MV-4-11 (cell line): ENCODE measurements around the gene CARM1.
A peak's percentile ranks its signal among the peaks of the same experiment; 100 is the strongest.
"Not testable (repeated sequence)": the region's sequence is repeated elsewhere in the genome, so short reads cannot be mapped to it uniquely, and the experiment has no call there.

Experiments
- DNase-seq: peaks from one replicate; lab custom pipeline; 2025; lab: John Stamatoyannopoulos, UW

CARM1 gene

GRCh38 chr19:10928563-10929401 is 57.4 kb downstream of the CARM1 start, which contains the start of the genes TIMM29 and YIPF2:
TIMM29 (plus strand) TSS chr19:10928811; CDS start chr19:10928823, 12 bp downstream.
YIPF2 (minus strand) TSS chr19:10928639; CDS start chr19:10928410, 229 bp downstream.
- peak; percentile 99 for DNase-seq

GRCh38 chr19:10929402-10929794 is 58.0 kb downstream of the CARM1 start:
- DNase-seq: no peak

GRCh38 chr19:10935371-10936059 is 64.2 kb downstream of the CARM1 start:
- no peak for DNase-seq

- DNase-seq: peak; percentile 82
These were observed 65.3 kb downstream of the CARM1 start for GRCh38 chr19:10936661-10937084.

- not testable (repeated sequence) for DNase-seq
These were observed 70.3 kb downstream of the CARM1 start for GRCh38 chr19:10941649-10942048.

GRCh38 chr19:10943412-10943811 is 72.1 kb downstream of the CARM1 start:
- DNase-seq: not testable (repeated sequence)

- no peak for DNase-seq
These were observed 73.9 kb downstream of the CARM1 start for GRCh38 chr19:10945264-10945663.

GRCh38 chr19:10946958-10947657 is 75.8 kb downstream of the CARM1 start:
- DNase-seq: no peak

- no peak for DNase-seq
These were observed 81.5 kb downstream of the CARM1 start for GRCh38 chr19:10952809-10953208.

GRCh38 chr19:10959277-10959968 is 88.1 kb downstream of the CARM1 start:
- DNase-seq: not testable (repeated sequence)

- peak; percentile 96 for DNase-seq
These were observed 89.1 kb downstream of the CARM1 start, which contains the start of gene SMARCA4 for GRCh38 chr19:10960314-10961072. SMARCA4 (plus strand) TSS chr19:10961030; CDS start chr19:10984152, 23,122 bp downstream.

GRCh38 chr19:10961073-10961860 is 89.9 kb downstream of the CARM1 start:
- no peak for DNase-seq

- DNase-seq: no peak
These were observed 91.5 kb downstream of the CARM1 start for GRCh38 chr19:10962863-10963262.

- no peak for DNase-seq
These were observed 92.5 kb downstream of the CARM1 start for GRCh38 chr19:10963865-10964264.

- no peak for DNase-seq
These were observed 93.5 kb downstream of the CARM1 start for GRCh38 chr19:10964903-10965302.

- DNase-seq: no peak
These were observed 94.0 kb downstream of the CARM1 start for GRCh38 chr19:10965398-10965797.

- no peak for DNase-seq
These were observed 95.5 kb downstream of the CARM1 start for GRCh38 chr19:10966809-10967208.

- DNase-seq: no peak
These were observed 97.3 kb downstream of the CARM1 start for GRCh38 chr19:10968527-10969135.

GRCh38 chr19:10971107-10971726 is 99.9 kb downstream of the CARM1 start:
- DNase-seq: peak; percentile 40
